ENCODE data around the gene HMX1.

DNA sequence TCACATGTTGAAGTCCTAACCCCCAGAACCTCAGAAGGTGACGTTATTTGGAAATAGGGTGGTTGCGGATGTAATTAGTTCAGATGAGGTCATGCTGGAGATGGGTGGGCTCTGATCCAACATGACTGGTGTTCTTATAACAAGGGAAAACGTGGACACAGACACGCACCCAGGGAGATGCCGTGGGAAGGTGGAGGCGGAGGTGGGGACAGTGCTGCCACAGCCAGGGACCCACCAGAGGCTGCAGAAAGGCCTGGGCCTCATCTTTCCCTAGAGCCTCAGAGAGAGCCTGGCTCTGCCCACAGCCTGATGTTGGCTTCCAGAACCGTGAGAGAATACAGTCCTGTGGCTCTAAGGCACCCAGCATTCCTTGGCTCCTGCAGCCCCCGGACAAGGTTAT is 7.9 kb upstream of the HMX1 start:
- no peak for TF ChIP-seq CTCF (conservative IDR thresholded peaks at IDR 0.05; ENCODE audit: low read length)
- no peak for TF ChIP-seq EZH2phosphoT487 (IDR thresholded peaks at IDR 0.05; ENCODE audit: borderline replicate concordance, low read depth, low read length)
